DND-41 (cell line): ENCODE results near the gene SIPA1L2.

ENCODE experiments used
- ATAC-seq: fragments of 200-7000 bp; cut with Tn5 transposase; 3 replicates; pipeline ENCODE4 v1.9.1; 2021; ENCODE audit warnings: low read depth; ENCODE audit not compliant: insufficient read depth
- DNase-seq: peaks from one replicate; pipeline ENCODE4 v3.0.0-alpha.2; 2020
- H2AFZ ChIP-seq: 2 replicates; pipeline ENCODE4 v1.6.0; 2012; ENCODE audit warnings: low read depth, low read length
- H3K27ac ChIP-seq: 2 replicates; pipeline ENCODE4 v1.5.1; 2012; ENCODE audit warnings: low read length, inconsistent platforms
- H3K27me3 ChIP-seq: fragments of 200-600 bp; sonication (generic); 2 replicates; pipeline ENCODE4 v1.6.0; 2012; ENCODE audit warnings: low read length, mild to moderate bottlenecking, inconsistent platforms; ENCODE audit not compliant: insufficient read depth, poor library complexity
- H3K36me3 ChIP-seq: 2 replicates; pipeline ENCODE4 v1.5.1; 2012; ENCODE audit warnings: low read length, inconsistent platforms; ENCODE audit not compliant: insufficient read depth
- H3K4me1 ChIP-seq: 2 replicates; pipeline ENCODE4 v1.5.1; 2012; ENCODE audit warnings: mild to moderate bottlenecking, low read length; ENCODE audit not compliant: insufficient read depth
- H3K4me2 ChIP-seq: 2 replicates; pipeline ENCODE4 v1.6.0; 2012; ENCODE audit warnings: mild to moderate bottlenecking, moderate library complexity, low read length, inconsistent platforms; ENCODE audit not compliant: insufficient read depth
- H3K4me3 ChIP-seq, 2 experiments: fragments of 200-600 bp in 1 of 2; shearing (Covaris generic) in 1 of 2; 2 replicates each; pipeline ENCODE4 v1.5.1; 2012 to 2016; ENCODE audit warnings: inconsistent platforms in 2 of 2, low read length in 2 of 2, mild to moderate bottlenecking in 2 of 2, low read depth in 1 of 2, moderate library complexity in 1 of 2
- H3K79me2 ChIP-seq: 2 replicates; pipeline ENCODE4 v1.6.0; 2012; ENCODE audit warnings: low read length, inconsistent platforms; ENCODE audit not compliant: insufficient read depth
- H3K9ac ChIP-seq: 2 replicates; pipeline ENCODE4 v1.6.0; 2012; ENCODE audit warnings: low read depth, mild to moderate bottlenecking, inconsistent platforms, low read length, moderate library complexity
- H3K9me3 ChIP-seq: 2 replicates; pipeline ENCODE4 v1.5.1; 2012; ENCODE audit warnings: low read length, moderate library complexity, mild to moderate bottlenecking, inconsistent platforms; ENCODE audit not compliant: insufficient read depth, severe bottlenecking
- H4K20me1 ChIP-seq: 2 replicates; pipeline ENCODE4 v1.6.0; 2012; ENCODE audit warnings: low read length; ENCODE audit not compliant: insufficient read depth
- EZH2 ChIP-seq: IDR thresholded peaks from 3 replicates; pipeline ENCODE4 v1.6.1; 2012; ENCODE audit warnings: borderline replicate concordance, low read depth, mild to moderate bottlenecking, moderate library complexity, low read length, inconsistent platforms; ENCODE audit not compliant: severe bottlenecking
- TF ChIP-seq, protein P1 (sequence below): IDR thresholded peaks from 2 replicates; pipeline ENCODE4 v1.5.1; 2012; ENCODE audit warnings: borderline replicate concordance, low read length, moderate library complexity, mild to moderate bottlenecking; ENCODE audit not compliant: poor library complexity, severe bottlenecking; ENCODE audit errors: extremely low read depth

The SIPA1L2 gene

DNA sequence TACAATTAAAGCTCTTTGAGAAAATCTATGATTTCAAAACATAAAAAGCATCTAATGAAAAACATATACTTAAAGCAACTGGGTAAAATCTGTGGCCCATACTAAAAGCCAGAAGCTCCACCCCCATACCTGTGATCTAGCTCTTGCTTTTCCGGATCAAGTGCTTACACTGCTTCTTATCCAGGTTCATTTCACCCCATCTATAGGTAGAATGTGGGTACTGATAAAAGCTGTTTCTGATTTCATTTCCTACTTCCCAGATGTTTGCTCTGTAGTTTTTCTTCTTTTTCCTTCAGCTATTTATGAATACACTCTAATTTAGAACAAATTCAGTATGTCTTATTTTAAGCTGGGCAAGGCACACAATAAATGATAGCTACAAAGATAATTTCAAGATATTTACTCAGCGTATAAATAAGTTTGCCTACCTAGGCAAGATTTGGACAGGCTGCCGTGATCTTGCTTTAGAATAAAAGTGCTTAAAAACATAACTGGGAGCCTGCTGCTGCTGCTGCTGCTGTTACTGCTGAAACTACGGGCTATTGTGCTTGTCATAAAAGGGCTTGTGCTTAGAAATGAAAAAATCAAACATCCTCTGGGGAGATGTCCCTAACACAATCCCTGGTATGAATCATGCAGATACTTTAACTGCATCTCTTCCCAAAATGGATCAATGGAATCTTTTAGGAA lies 2.1 kb downstream of the SIPA1L2 start:
- Histone ChIP-seq H3K9me3 (no peaks in the 10 kb centered on the region), H3K4me3 (no peak overlapping the region), H3K4me1 (peaks cover 42% of the 10 kb centered on the region), H2AFZ (no peak overlapping the region), H3K36me3 (no peaks in the 10 kb centered on the region), H3K27ac (no peak overlapping the region), H3K27me3 (no peaks in the 10 kb centered on the region), H3K9ac (0 out of 2 replicates have a peak overlapping the region, but pooled peaks have one; percentile 5), H3K4me2 (peak overlapping the region; percentile 72), H3K79me2 (peaks cover 36% of the 10 kb centered on the region), H4K20me1 (no peaks in the 10 kb centered on the region)
- TF ChIP-seq, protein P1, sequence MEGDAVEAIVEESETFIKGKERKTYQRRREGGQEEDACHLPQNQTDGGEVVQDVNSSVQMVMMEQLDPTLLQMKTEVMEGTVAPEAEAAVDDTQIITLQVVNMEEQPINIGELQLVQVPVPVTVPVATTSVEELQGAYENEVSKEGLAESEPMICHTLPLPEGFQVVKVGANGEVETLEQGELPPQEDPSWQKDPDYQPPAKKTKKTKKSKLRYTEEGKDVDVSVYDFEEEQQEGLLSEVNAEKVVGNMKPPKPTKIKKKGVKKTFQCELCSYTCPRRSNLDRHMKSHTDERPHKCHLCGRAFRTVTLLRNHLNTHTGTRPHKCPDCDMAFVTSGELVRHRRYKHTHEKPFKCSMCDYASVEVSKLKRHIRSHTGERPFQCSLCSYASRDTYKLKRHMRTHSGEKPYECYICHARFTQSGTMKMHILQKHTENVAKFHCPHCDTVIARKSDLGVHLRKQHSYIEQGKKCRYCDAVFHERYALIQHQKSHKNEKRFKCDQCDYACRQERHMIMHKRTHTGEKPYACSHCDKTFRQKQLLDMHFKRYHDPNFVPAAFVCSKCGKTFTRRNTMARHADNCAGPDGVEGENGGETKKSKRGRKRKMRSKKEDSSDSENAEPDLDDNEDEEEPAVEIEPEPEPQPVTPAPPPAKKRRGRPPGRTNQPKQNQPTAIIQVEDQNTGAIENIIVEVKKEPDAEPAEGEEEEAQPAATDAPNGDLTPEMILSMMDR = peak; percentile 66
- no peak for TF ChIP-seq EZH2
- DNase-seq (no peak), ATAC-seq (no peak)

DNA sequence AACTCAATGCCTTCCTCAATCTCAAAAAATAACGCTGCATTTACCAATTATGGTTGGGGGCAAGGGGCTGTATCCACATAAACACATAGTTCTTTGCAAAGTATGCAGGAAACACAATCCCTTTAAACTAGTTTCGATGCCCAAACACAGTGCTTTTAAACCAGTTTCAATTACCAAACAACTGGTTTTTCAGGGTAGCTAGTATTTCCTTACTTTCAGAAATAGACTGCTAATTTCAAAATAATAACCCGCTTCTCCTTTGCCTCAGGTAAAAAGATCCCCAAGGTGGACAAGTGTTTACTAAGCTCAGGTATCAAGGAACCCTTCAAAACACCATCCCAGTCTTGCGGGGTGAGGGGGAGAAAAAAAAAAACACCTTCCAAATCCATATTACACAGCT lies 2.8 kb downstream of the SIPA1L2 start:
- H3K9me3 ChIP-seq = no peaks in the 10 kb centered on the region
- no peaks in the 10 kb centered on the region for H4K20me1 ChIP-seq
- no peak overlapping the region for H3K9ac ChIP-seq
- TF ChIP-seq EZH2 = no peak
- TF ChIP-seq, protein P1 = no peak
- H3K4me2 ChIP-seq = peak overlapping the region; percentile 18; the same call in 1 of the 2 replicates
- ATAC-seq = no peak
- no peak overlapping the region for H3K4me3 ChIP-seq
- DNase-seq = no peak
- H3K27ac ChIP-seq = no peak overlapping the region
- H3K4me1 ChIP-seq = peaks cover 42% of the 10 kb centered on the region
- no peak overlapping the region for H2AFZ ChIP-seq
- no peaks in the 10 kb centered on the region for H3K36me3 ChIP-seq
- H3K27me3 ChIP-seq = no peaks in the 10 kb centered on the region
- peaks cover 36% of the 10 kb centered on the region for H3K79me2 ChIP-seq

DNA sequence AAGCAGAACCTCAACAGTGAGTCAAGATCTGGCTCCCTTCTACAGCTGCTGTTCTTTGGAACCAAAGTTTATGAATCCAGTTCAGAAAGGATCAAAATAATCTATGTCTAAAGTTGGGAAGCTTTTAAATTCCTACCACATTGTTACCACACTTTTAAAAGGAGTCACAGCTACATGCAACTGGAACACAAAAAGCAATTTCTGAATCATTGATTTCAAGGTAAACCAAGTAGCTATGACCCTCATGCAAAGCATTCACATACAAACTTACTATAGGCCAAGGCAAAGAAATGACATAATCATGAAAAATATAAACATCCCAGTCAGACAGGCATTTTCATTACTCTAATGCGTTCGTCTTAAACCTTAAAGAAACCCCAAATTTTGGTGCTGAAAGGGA lies 3.5 kb downstream of the SIPA1L2 start:
- Histone ChIP-seq H3K4me2 (peak overlapping the region; percentile 23; the same call in 1 of the 2 replicates), H3K4me3 (no peak overlapping the region), H3K9ac (no peak overlapping the region), H3K27me3 (no peaks in the 10 kb centered on the region), H2AFZ (no peak overlapping the region), H3K4me1 (peaks cover 42% of the 10 kb centered on the region), H3K27ac (no peak overlapping the region), H3K36me3 (no peaks in the 10 kb centered on the region), H3K9me3 (no peaks in the 10 kb centered on the region), H4K20me1 (no peaks in the 10 kb centered on the region; the same call in 1 of the 2 replicates), H3K79me2 (peaks cover 40% of the 10 kb centered on the region)
- DNase-seq = no peak
- ATAC-seq = no peak
- TF ChIP-seq, protein P1 = no peak
- TF ChIP-seq EZH2 = no peak
